ENCODE results near the gene TEK. TPM values are rescaled to one million over a fixed set of nuclear protein-coding genes. Genes with fewer than 3 reads are reported as not detected.
"Not testable (repeated sequence)": the region's sequence is repeated elsewhere in the genome, so short reads cannot be mapped to it uniquely, and the experiment has no call there.

The TEK gene
- total and polyA plus RNA-seq, 2 experiments from 2014 or later: 5.0 to 10.2 TPM

DNA sequence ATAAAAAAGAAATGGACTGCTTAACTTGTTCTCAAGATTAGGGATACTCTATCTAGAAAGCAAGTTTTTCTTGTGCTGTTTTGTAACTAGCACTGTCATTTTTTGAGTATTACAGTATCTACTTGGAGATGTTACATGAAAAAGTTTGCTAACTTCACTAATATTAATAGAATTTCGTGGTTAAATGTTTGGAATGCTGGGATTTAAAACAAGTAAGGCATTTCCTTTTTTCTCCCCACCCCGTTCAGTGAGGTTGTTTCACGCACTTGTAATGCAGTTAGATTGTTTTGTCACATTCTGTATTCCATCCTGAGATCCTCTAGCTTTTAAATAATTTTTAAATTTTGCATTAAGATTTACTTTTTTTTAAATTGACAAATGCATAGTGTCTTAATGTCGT, 20.0 kb upstream of the TEK start:
- 0 out of 2 replicates have a peak overlapping the region, but pooled peaks have one; percentile 9 for H3K9ac ChIP-seq
- H3K4me2 ChIP-seq (ENCODE audit: unreplicated experiment): peak overlapping the region; percentile 60
- H2AFZ ChIP-seq: no peak overlapping the region
- peaks cover 55% of the 10 kb centered on the region for H3K4me1 ChIP-seq (ENCODE audit: insufficient read depth)
- peak; percentile 77 for DNase-seq
- H3K27ac ChIP-seq: peak overlapping the region; percentile 82
- H3F3A ChIP-seq (ENCODE audit: insufficient read depth): peaks cover 43% of the 10 kb centered on the region
- H3K36me3 ChIP-seq (ENCODE audit: low read depth): no peaks in the 10 kb centered on the region
- H4K20me1 ChIP-seq (ENCODE audit: insufficient read depth): no peaks in the 10 kb centered on the region
- WGBS, 2 experiments (ENCODE audit: low coverage in 1 of 2, low lambda C conversion rate in 2 of 2, missing lambda C conversion rate in 2 of 2): 17 to 20% methylated on average over 4 of the region's 4 CpGs
- H3K27me3 ChIP-seq (replicated peaks; ENCODE audit: insufficient read depth): no peaks in the 10 kb centered on the region
- H3K9me3 ChIP-seq (ENCODE audit: low read depth): no peaks in the 10 kb centered on the region
- peak overlapping the region; percentile 25 for H3K4me3 ChIP-seq
- TF ChIP-seq EZH2 (IDR thresholded peaks at IDR 0.05; ENCODE audit: insufficient read depth, poor library complexity, severe bottlenecking): no peak
- no peak for TF ChIP-seq EZH2phosphoT487 (IDR thresholded peaks at IDR 0.05; ENCODE audit: insufficient read depth, low read depth)
- in situ Hi-C loops (cut with MboI): no loop called here
- no peaks in the 10 kb centered on the region for H3K9me2 ChIP-seq (ENCODE audit: insufficient read depth)
- no peaks in the 10 kb centered on the region for H3K79me2 ChIP-seq (ENCODE audit: insufficient read depth)

DNA sequence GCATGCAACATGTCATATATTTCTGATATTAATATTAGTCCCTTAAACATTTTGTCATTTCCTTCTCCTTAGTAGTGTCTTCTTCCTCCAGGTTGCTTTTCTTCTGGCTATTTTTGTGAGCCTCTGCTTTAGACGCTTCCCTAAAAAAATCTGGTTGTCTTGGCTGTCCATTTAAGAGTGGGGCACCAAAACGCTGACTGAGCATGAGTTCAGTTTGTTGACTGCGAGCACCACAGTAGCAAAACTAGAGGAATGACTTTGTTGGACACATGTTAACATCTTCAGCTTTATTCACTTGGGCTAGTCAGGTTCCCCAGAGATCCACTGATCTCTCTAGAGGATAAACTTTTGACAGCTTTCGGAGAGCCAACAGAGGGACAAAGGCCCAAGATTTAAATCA, 19.3 kb upstream of the TEK start:
- H3K4me2 ChIP-seq (ENCODE audit: unreplicated experiment): peak overlapping the region; percentile 60
- no peaks in the 10 kb centered on the region for H4K20me1 ChIP-seq (ENCODE audit: insufficient read depth)
- no peaks in the 10 kb centered on the region for H3K79me2 ChIP-seq (ENCODE audit: insufficient read depth)
- no peaks in the 10 kb centered on the region for H3K36me3 ChIP-seq (ENCODE audit: low read depth)
- TF ChIP-seq EZH2phosphoT487 (IDR thresholded peaks at IDR 0.05; ENCODE audit: insufficient read depth, low read depth) (no peak), EZH2 (IDR thresholded peaks at IDR 0.05; ENCODE audit: insufficient read depth, poor library complexity, severe bottlenecking) (no peak)
- H3K27me3 ChIP-seq (replicated peaks; ENCODE audit: insufficient read depth): no peaks in the 10 kb centered on the region
- H3K9ac ChIP-seq: no peak overlapping the region
- H2AFZ ChIP-seq: no peak overlapping the region
- DNase-seq: no peak
- no peaks in the 10 kb centered on the region for H3K9me3 ChIP-seq (ENCODE audit: low read depth)
- in situ Hi-C loops (cut with MboI): no loop called here
- peaks cover 49% of the 10 kb centered on the region for H3F3A ChIP-seq (ENCODE audit: insufficient read depth)
- no peaks in the 10 kb centered on the region for H3K9me2 ChIP-seq (ENCODE audit: insufficient read depth)
- H3K27ac ChIP-seq: peak overlapping the region; percentile 82
- H3K4me1 ChIP-seq (ENCODE audit: insufficient read depth): peaks cover 60% of the 10 kb centered on the region
- no peak overlapping the region for H3K4me3 ChIP-seq
- WGBS, 2 experiments (ENCODE audit: low coverage in 1 of 2, low lambda C conversion rate in 2 of 2, missing lambda C conversion rate in 2 of 2): 90 to 98% methylated on average over 4 of the region's 4 CpGs

DNA sequence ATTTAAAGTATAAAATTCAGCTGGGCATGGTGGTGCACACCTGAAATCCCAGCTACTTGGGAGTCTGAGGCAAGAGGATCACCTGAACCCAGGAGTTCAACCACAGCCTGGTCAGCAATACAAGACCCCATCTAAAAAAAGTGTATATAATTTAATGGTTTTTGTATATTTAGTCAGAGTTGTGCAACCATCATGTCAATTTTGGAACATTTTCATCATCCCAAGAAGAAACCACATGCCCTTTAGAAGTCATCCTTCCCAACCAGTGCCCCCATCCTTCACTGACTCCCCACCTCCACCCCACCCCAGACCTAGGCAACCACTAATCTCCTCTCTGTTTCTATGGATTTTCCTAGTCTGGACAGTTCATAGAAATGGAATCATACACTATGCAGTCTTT, 18.8 kb upstream of the TEK start:
- H3K4me1 ChIP-seq (ENCODE audit: insufficient read depth): peaks cover 65% of the 10 kb centered on the region
- H3K4me2 ChIP-seq (ENCODE audit: unreplicated experiment): no peak overlapping the region
- no peaks in the 10 kb centered on the region for H3K79me2 ChIP-seq (ENCODE audit: insufficient read depth)
- H2AFZ ChIP-seq: no peak overlapping the region
- no peaks in the 10 kb centered on the region for H3K27me3 ChIP-seq (replicated peaks; ENCODE audit: insufficient read depth)
- peaks cover 54% of the 10 kb centered on the region for H3F3A ChIP-seq (ENCODE audit: insufficient read depth)
- in situ Hi-C loops (cut with MboI): no loop called here
- no peaks in the 10 kb centered on the region for H3K36me3 ChIP-seq (ENCODE audit: low read depth)
- TF ChIP-seq EZH2phosphoT487 (IDR thresholded peaks at IDR 0.05; ENCODE audit: insufficient read depth, low read depth): no peak
- TF ChIP-seq EZH2 (IDR thresholded peaks at IDR 0.05; ENCODE audit: insufficient read depth, poor library complexity, severe bottlenecking): no peak
- H3K9me2 ChIP-seq (ENCODE audit: insufficient read depth): no peaks in the 10 kb centered on the region
- H4K20me1 ChIP-seq (ENCODE audit: insufficient read depth): no peaks in the 10 kb centered on the region
- no peak overlapping the region for H3K9ac ChIP-seq
- H3K9me3 ChIP-seq (ENCODE audit: low read depth): no peaks in the 10 kb centered on the region
- no peak overlapping the region for H3K4me3 ChIP-seq
- H3K27ac ChIP-seq: no peak overlapping the region
- peak; percentile 18 for DNase-seq

DNA sequence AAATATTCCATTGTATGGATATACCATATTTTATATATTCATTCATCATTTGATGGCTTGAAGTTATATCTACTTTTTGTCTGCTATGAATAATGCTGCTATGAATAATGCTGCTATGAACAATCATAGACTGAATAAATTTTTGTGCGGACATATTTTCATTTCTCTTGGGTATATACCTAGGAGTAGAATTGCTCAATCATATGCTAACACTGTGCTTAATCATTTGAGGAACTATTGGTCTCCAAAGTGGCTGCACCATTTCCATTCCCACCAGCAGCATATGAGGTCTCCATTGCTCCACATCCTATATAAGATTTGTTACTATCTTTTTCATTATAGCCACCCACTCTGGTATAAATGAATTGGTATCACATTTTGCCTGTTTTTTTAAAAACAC, 18.3 kb upstream of the TEK start:
- in situ Hi-C loops (cut with MboI): no loop called here
- no peak for DNase-seq
- TF ChIP-seq EZH2 (IDR thresholded peaks at IDR 0.05; ENCODE audit: insufficient read depth, poor library complexity, severe bottlenecking) (no peak), EZH2phosphoT487 (IDR thresholded peaks at IDR 0.05; ENCODE audit: insufficient read depth, low read depth) (no peak)

DNA sequence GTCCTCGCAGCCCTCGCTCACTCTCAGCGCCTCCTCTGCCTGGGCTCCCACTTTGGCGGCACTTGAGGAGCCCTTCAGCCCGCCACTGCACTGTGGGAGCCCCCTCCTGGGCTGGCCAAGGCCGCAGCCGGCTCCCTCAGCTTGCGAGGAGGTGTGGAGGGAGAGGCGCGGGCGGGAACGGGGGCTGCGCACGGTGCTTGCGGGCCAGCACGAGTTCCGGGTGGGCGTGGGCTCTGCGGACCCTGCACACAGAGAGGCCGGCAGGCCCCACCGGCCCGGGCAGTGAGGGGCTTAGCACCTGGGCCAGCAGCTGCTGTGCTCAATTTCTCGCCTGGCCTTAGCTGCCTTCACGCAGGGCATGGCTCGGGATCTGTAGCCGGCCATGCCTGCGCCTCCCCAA, 16.5 kb upstream of the TEK start:
- in situ Hi-C loops (cut with MboI); DNase-seq; H3K9me2 ChIP-seq (ENCODE audit: insufficient read depth); H3K79me2 ChIP-seq (ENCODE audit: insufficient read depth); H3K4me3 ChIP-seq; H3K9me3 ChIP-seq (ENCODE audit: low read depth); H3K27ac ChIP-seq; H3K27me3 ChIP-seq (replicated peaks; ENCODE audit: insufficient read depth); H3K36me3 ChIP-seq (ENCODE audit: low read depth); H4K20me1 ChIP-seq (ENCODE audit: insufficient read depth); H2AFZ ChIP-seq; H3K4me2 ChIP-seq (ENCODE audit: unreplicated experiment); H3K9ac ChIP-seq: not testable (repeated sequence)
- 93 to 94% methylated on average over 19 to 27 of the region's 27 CpGs for WGBS, 2 experiments (ENCODE audit: low coverage in 1 of 2, low lambda C conversion rate in 2 of 2, missing lambda C conversion rate in 2 of 2)
- H3F3A ChIP-seq (ENCODE audit: insufficient read depth): peaks cover 46% of the 10 kb centered on the region
- H3K4me1 ChIP-seq (ENCODE audit: insufficient read depth): peaks cover 57% of the 10 kb centered on the region

More for the DNA sequence above, 18.3 kb upstream of the TEK start:
- Histone ChIP-seq H3K27ac (no peak overlapping the region), H3K4me2 (ENCODE audit: unreplicated experiment) (no peak overlapping the region), H3K9ac (no peak overlapping the region), H3K9me2 (ENCODE audit: insufficient read depth) (no peaks in the 10 kb centered on the region), H3K4me3 (no peak overlapping the region), H3K79me2 (ENCODE audit: insufficient read depth) (no peaks in the 10 kb centered on the region), H2AFZ (no peak overlapping the region), H3K36me3 (ENCODE audit: low read depth) (no peaks in the 10 kb centered on the region), H3K4me1 (ENCODE audit: insufficient read depth) (peaks cover 70% of the 10 kb centered on the region), H3F3A (ENCODE audit: insufficient read depth) (peaks cover 58% of the 10 kb centered on the region), H3K27me3 (replicated peaks; ENCODE audit: insufficient read depth) (no peaks in the 10 kb centered on the region), H4K20me1 (ENCODE audit: insufficient read depth) (no peaks in the 10 kb centered on the region), H3K9me3 (ENCODE audit: low read depth) (no peaks in the 10 kb centered on the region)
- WGBS, 2 experiments (ENCODE audit: low coverage in 1 of 2, low lambda C conversion rate in 2 of 2, missing lambda C conversion rate in 2 of 2): 97 to 100% methylated on average over 1 of the region's 1 CpG

DNA sequence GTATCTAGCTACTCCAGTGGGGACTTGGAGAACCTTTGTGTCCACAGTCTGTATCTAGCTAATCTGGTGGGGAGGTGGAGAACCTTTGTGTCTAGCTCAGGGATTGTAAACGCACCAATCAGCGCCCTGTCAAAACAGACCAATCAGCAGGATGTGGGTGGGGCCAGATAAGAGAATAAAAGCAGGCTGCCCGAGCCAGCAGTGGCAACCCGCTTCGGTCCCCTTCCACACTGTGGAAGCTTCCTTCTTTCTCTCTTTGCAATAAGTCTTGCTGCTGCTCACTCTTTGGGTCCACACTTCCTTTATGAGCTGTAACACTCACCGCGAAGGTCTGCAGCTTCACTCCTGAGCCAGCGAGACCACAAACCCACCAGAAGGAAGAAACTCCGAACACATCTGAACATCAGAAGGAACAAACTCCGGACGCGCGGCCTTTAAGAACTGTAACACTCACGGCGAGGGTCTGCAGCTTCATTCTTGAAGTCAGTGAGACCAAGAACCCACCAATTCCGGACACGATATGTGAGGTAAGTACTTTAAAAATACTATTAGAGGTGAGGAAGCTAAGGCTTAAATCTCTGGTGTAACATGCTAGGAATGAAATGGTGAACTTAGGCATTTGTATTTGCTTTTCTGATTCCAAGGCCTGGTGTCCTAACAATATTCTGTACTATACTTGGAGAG, 15.5 kb upstream of the TEK start:
- H3K9me2 ChIP-seq (ENCODE audit: insufficient read depth); H2AFZ ChIP-seq; H4K20me1 ChIP-seq (ENCODE audit: insufficient read depth); H3K4me2 ChIP-seq (ENCODE audit: unreplicated experiment); in situ Hi-C loops (cut with MboI); H3K27me3 ChIP-seq (replicated peaks; ENCODE audit: insufficient read depth); H3K9ac ChIP-seq; H3K36me3 ChIP-seq (ENCODE audit: low read depth); H3K79me2 ChIP-seq (ENCODE audit: insufficient read depth); H3K9me3 ChIP-seq (ENCODE audit: low read depth); DNase-seq; H3K4me3 ChIP-seq: not testable (repeated sequence)
- peak overlapping the region; percentile 76 for H3K27ac ChIP-seq
- peaks cover 36% of the 10 kb centered on the region for H3F3A ChIP-seq (ENCODE audit: insufficient read depth)
- WGBS, 2 experiments (ENCODE audit: low coverage in 1 of 2, low lambda C conversion rate in 2 of 2, missing lambda C conversion rate in 2 of 2): 96 to 98% methylated on average over 17 of the region's 17 CpGs
- H3K4me1 ChIP-seq (ENCODE audit: insufficient read depth): peaks cover 47% of the 10 kb centered on the region

Measured in GM23248 (cell line).